ENCODE measurements around the gene OASL.

DNA sequence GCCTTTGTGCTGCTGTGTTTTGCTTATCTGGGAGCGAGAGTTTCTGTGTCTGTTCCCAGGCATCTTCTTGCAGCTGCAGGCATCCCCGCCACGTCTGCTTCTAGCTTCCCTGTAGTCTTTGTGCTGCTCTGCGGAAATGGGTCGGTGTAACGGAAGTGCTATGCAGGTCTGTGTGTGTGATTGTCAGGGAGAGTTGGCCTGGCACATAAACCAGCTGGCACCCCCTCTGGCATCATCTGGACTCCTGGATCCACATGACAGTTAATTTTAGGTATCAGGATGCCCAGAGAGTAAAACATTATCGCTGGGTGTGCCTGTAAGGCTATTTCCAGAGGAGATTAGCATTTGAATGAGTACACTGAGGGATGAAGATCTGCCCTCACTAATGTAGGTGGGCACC lies 9.4 kb upstream of the OASL start:
- TF ChIP-seq, protein P1, sequence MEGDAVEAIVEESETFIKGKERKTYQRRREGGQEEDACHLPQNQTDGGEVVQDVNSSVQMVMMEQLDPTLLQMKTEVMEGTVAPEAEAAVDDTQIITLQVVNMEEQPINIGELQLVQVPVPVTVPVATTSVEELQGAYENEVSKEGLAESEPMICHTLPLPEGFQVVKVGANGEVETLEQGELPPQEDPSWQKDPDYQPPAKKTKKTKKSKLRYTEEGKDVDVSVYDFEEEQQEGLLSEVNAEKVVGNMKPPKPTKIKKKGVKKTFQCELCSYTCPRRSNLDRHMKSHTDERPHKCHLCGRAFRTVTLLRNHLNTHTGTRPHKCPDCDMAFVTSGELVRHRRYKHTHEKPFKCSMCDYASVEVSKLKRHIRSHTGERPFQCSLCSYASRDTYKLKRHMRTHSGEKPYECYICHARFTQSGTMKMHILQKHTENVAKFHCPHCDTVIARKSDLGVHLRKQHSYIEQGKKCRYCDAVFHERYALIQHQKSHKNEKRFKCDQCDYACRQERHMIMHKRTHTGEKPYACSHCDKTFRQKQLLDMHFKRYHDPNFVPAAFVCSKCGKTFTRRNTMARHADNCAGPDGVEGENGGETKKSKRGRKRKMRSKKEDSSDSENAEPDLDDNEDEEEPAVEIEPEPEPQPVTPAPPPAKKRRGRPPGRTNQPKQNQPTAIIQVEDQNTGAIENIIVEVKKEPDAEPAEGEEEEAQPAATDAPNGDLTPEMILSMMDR (conservative IDR thresholded peaks at IDR 0.05 in 1 of 2, IDR thresholded peaks at IDR 0.05 in 1 of 2; ENCODE audit: extremely low read depth in 1 of 2, insufficient read depth in 1 of 2, low read depth in 1 of 2, low read length in 2 of 2), result no peak
- TF ChIP-seq EZH2 (IDR thresholded peaks at IDR 0.05; ENCODE audit: borderline replicate concordance, low read length), result no peak
